Metanephros (tissue), 2 donors: Measurements from ENCODE around the gene NPPB. TPM values are rescaled to one million over a fixed set of nuclear protein-coding genes. Genes with fewer than 3 reads are reported as not detected.

ENCODE experiments used
- small RNA-seq: library from RNA; depleted of rRNA; stranded (forward); fragments of <200 nt; gene quantifications from one replicate; pipeline ENCODE3, GENCODE V24; 2014; ENCODE audit warnings: low replicate concordance
- total RNA-seq: library from RNA; depleted of rRNA; stranded (reverse); fragments of >200 nt; gene quantifications from one replicate; pipeline ENCODE4 v1.2.3, GENCODE V29; 2014

Gene NPPB
- not detected for total RNA-seq

DNA sequence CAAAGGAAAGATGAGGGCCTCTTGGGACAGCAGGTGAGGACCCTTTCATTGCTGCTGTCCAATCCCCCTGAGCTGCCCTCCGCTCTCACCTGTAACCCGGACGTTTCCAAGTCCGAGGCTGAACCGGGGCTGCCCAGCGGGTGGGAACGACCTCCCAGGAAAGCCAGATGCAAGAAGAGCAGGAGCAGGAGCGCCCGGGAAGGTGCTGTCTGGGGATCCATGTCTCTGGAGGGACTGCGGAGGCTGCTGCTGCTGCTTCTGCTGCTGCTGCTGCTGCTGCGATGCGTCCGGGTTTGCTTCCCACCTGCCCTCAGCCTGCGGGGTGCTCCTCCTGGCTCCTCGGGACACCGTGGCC, at the start of gene NPPB:
TSS of gene NPPB (minus strand) at position 333 of the 355 bp plus-strand sequence. CDS start at position 221, 112 bp downstream.

DNA sequence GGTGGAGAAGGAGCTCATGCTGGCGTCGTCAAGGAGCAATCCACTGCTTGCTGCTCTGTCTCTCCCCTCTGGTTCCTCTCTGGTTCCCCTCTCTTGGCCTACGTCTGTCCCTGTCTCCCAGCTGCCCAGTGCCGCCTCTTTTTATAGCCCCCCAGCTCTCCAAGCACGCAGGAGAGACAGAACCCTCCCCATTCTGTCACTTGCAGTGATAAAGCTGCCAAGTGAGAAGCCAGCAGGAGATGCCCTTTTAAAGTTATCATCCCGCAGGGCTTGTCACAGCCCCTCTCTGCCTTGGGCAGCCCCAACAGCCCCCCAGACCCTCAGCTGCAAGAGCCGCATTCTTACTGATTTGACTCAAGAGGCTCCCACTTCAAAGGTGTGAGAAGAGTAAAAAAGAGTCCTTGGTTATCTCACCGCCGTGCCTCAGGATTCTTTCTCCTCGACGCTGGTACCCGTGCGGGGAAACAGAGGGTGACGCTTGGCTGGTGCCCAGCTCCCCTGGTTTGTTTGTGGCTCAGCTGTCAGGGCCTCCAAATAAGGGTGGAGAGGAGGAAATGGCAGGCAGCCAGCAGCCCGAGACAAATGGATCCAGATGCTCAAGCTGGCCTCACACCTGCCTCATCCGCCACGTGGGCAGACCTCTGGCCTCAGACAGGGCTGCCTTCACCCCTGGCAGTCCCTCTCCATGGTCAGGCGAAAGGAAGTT, 10.9 kb downstream of the NPPB start, which contains the start of gene NPPA:
TSS of gene NPPA (minus strand) at position 117 of the 706 bp plus-strand sequence. CDS start at position 18, 99 bp downstream.

Small RNA genes within 50 kb of the gene (small RNA-seq; reads per million reads assigned to genes)
- gene RF02156 (not detected), gene RF02157 (not detected), gene RF02158 (not detected)

Other genes with a start within 250 kb of the NPPB start
- 1.4 TPM for gene FBXO2, start 204.5 kb downstream of the NPPB start, total RNA-seq
- gene FBXO44, start 204.1 kb downstream of the NPPB start, total RNA-seq = 19.7 TPM
- 5.4 TPM for gene FBXO6, start 194.7 kb downstream of the NPPB start, total RNA-seq
- 42.4 TPM for gene MAD2L2, start 177.8 kb downstream of the NPPB start, total RNA-seq
- gene DRAXIN, start 167.2 kb downstream of the NPPB start, total RNA-seq = 0.93 TPM
- 40.9 TPM for gene AGTRAP, start 122.8 kb downstream of the NPPB start, total RNA-seq
- 1.1 TPM for gene C1orf167, start 96.8 kb downstream of the NPPB start, total RNA-seq
- gene MTHFR, start 53.0 kb downstream of the NPPB start, total RNA-seq = 40.3 TPM
- 13.7 TPM for gene CLCN6, start 52.8 kb downstream of the NPPB start, total RNA-seq
- 0.23 TPM for gene NPPA, start 11.2 kb downstream of the NPPB start, total RNA-seq
- gene KIAA2013, start 67.5 kb upstream of the NPPB start, total RNA-seq = 44.7 TPM
- 96.3 TPM for gene PLOD1, start 75.8 kb upstream of the NPPB start, total RNA-seq
- 47.3 TPM for gene MFN2, start 121.5 kb upstream of the NPPB start, total RNA-seq
- gene MIIP, start 160.6 kb upstream of the NPPB start, total RNA-seq = 29.6 TPM
- gene TNFRSF8, start 204.4 kb upstream of the NPPB start, total RNA-seq = 0.53 TPM